Stimulated activated CD8-positive, alpha-beta memory T cell treated with anti-CD3 and anti-CD28 coated beads, Interleukin-12 subunit alpha, Interleukin-12 subunit beta, amount 100 ng/mL, for 1 hour (primary cell): ENCODE measurements around the gene KCNQ5.

Source experiments
- DNase-seq: peaks from one replicate; pipeline ENCODE4 v3.0.0-alpha.2; 2020; ENCODE audit warnings: low read depth

KCNQ5 gene

GRCh38 chr6:72741083-72741482, 119.2 kb downstream of the KCNQ5 start:
- no peak for DNase-seq

GRCh38 chr6:72742001-72742673, 120.3 kb downstream of the KCNQ5 start:
- no peak for DNase-seq

DNA sequence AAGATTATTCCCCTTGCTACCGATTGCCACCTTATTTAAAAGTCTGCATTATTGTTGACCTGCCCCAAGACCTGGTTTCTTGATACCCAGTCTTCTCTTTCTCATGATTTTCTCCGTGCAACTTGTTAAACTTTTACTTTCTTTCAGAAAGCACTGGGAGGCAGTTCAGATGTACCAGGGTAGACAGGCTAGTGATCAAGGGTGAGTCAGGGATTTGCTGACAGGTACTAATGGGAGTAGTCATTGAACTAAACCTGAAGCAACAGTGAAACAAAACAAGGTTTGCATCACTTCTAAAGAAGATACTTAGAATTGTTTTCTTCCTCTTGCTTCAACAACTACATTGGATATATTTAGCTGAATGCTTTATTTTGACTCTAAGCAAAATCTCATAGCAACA, 124.4 kb downstream of the KCNQ5 start:
- no peak for DNase-seq

DNA sequence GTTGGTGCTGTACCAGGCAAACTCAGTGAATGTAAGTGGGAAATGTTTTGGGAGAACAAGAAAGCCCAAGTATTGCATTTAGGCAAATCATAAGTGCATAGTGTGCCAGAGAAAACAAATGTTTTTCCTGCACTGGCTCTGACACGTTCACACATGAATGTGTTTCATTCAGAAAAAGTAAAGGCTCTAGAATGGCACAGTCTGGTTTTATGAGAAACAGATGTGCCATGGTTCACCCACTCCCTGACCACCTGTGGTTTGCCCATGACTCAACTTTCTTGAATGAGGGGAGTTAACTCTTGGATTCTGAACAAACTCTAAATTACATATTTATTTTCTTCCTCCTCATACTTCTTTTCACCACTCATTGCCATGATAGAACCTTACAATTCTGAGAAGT, 126.9 kb downstream of the KCNQ5 start:
- DNase-seq = no peak

GRCh38 chr6:72755752-72756151, 133.9 kb downstream of the KCNQ5 start:
- no peak for DNase-seq

DNA sequence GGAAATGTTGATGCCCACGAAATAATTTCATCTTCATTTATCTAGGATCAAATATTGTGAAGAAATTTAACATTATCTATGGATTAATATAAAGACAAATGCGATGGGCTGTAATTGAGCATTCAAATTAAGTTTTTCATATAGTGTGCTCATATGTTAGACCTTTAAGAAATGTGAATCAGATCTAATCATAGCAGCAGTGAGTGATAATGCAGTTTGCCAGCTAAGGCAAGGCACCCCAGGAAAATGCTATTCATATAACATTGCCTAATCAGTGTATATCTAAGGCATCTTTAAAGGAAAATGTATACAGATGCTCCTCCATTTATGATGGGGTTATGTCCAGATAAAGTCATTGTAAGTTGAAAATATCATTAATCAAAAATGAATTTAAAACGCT, 135.2 kb downstream of the KCNQ5 start:
- DNase-seq = no peak

- DNase-seq = no peak
Observed at GRCh38 chr6:72757926-72758325, 136.1 kb downstream of the KCNQ5 start.

GRCh38 chr6:72758901-72759300, 137.0 kb downstream of the KCNQ5 start:
- no peak for DNase-seq

DNA sequence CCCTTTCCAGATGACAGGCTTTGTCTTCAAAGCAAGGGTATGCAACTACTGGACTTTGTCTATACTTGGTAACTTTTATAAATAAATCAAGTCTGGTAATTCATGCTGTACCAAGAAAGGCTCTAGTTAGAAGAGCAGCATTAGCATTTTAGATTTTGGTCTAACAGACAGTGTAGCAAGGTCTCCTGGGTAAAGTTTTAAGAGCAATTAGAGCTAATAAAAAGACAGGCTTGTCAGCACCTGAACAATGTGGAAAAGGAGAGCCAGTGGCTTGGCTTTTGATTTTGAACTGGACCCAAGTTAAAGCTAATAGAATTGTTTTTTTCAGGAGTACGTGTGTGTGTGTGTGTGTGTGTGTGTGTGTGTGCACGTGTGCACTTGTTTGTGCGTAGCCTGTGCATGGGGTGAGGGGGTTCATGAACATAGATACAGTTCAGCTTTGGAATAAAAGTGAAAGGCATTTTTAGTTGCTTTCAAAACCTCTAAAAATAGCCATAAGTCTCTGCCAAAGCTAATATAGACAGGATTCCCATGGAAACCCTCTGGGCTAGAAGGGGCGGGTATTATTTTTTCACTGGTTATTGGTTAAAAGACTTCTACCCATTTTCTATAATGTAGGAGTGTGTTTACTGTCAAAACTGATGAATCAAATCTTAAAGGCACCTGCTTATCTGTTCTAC, 138.4 kb downstream of the KCNQ5 start:
- no peak for DNase-seq

DNA sequence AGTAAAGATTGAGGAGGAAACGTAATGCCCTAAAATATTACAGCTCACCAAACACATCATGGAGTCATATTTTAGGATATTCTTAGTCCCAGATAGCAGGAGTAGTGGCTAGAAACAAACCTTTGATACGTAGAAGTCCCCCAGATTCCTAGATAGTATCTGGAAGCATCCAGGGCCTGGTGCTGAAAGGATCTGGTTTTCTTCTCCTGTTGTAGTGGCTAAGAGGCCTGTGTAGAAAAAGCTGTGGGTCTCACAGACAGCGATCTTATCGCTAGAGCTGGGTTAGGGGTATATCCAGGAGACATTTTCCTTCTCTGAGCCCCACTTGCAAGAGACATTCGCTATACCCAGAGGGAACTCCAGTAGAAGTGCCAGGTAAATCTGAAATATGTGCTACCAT, 139.9 kb downstream of the KCNQ5 start:
- no peak for DNase-seq

GRCh38 chr6:72769459-72770125, 147.7 kb downstream of the KCNQ5 start:
- DNase-seq = no peak

- DNase-seq = no peak
Observed at GRCh38 chr6:72770959-72771358, 149.1 kb downstream of the KCNQ5 start.

DNA sequence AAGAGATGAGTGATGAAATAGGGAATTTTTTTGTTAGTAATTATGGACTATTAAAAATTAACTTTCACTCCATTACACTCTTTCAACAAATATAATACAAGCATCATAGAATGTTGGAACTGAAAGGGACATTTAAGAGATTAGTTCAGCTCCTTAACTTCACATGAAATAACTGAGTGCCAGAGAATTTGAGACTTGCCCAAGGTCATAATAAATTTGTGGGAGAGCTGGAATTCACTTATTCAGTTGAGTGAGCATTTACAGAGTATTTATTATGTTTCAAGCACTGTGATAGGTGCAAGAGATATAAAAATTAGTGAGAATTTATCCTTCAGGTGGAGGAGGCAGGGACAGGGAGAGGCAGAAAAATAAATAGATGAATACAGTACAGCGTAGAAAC, 154.6 kb downstream of the KCNQ5 start:
- DNase-seq = no peak

DNA sequence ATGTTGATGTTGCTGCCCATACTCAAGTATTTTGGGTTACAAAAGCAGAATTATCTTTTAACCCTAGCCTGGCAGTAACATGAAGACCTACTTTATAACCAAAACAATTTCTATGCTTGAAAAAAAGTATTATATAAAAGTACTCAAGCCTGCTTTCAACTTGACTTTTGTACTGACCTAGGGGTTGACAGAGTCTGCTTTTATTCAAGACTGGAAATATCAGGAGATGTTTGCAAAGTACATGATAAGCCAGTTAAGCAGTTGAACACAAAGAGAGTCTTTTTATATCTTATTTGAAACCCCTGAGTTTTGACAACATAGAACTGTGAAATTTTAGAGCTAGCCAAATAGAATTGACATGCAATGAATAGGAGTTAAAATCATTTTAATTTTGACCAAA, 159.8 kb downstream of the KCNQ5 start:
- no peak for DNase-seq

GRCh38 chr6:72783035-72783434, 161.2 kb downstream of the KCNQ5 start:
- DNase-seq = no peak

DNA sequence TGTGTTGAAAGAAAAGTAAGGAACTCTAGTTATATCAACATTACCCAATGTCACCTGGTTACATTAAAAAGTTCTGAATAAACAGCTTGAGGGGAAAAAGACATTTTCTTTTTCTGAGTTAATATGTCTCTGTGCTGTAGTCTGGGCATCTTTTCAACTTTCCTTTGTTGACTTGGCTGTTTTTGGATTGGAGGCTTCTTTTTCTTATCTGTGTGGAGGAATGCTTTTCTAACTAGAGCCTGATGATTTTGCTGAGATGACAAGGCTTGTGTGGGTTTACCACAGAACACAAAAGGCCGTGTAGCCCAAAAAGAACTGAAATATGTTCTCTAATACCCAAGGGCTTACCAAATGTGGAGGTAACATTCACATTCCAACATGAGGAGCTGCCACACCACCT, 161.8 kb downstream of the KCNQ5 start:
- DNase-seq = no peak

DNA sequence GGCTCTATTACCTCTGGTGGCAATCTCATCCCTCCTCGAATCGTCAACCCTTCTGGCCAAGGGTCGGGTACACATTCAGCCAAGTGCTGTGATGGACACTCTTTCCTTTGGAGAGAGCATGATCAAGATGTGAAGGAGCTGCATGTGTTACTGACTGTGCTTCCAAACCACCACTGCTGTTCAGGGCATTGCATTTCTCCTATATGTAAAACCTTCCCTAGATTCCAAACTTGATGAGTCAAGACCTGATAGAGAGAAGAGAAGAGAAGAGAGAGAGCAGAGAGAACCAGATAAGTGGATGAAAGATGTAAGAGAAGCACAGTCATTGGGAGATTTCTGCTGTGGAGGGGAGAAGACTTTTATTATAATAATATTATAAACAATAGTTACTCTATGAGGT, 162.2 kb downstream of the KCNQ5 start:
- no peak for DNase-seq

DNA sequence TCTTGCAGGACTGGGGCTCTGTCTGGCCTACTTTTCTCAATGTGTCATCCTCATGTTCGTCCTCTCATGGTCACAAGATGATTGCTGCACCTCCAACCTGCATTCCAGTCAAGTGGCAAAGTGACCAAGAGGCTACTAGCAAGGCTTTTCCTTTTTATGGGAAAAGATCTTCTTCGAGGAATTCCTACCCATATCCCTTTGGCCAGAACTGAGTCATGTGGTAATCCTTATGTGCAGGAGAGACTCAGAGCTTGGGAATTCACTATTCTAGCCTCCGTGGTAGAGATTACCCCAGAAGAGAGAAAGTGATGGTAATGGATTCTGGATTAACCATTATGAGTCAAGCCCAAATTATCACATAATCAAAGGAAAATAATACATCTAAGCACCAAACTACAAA, 162.7 kb downstream of the KCNQ5 start:
- DNase-seq = no peak

DNA sequence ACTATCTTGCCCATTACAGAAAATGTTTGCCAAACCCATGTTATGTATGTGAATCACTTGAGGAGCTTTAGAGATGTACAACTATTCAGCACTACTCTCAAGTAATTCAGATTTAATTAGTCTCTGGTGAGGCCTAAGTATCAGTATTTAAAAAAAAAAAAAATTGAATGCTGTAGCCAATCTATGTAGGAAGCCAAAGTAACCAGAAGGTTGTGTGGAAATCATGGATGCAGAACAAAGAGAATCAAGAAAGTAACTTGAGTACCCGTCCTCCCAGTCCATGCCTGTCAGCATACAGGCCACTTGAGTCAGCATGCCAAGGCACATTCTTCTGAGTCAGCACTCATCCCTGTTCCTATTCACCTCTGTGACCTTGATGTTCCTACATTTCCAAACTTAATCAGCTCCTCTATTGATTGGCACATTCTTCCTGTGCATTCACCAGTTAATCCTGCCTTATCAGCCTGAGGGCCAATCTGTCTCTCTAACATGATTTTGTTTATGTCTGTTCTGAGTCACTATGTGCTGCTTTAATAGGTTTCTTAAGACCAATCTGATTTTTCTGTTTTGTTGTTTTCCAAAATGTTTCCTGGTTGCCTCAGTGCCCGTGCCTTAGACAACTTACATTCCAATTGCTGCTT, 165.6 kb downstream of the KCNQ5 start:
- no peak for DNase-seq

DNA sequence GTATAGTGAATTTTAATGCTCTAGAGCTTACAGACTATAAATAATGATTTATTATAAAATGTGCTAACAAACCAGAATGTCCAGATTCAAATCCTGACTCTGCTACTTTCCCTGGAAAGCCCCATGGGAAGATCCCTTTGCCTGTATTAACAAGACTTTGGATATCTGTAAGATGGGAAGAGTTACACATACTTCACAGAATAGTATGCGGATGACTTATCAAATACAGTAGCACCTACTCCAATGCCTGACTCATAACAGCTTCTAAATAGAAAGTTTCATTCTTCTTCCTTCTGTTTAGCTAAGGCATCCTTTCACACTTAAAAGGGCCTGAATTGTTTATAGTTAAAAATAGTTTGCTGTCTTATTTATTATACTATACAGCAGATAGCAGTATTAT, 166.3 kb downstream of the KCNQ5 start:
- DNase-seq = no peak

- DNase-seq = no peak
Observed at GRCh38 chr6:72789145-72789544, 167.3 kb downstream of the KCNQ5 start.

GRCh38 chr6:72792692-72793091, 170.8 kb downstream of the KCNQ5 start:
- DNase-seq = no peak
